DND-41 (cell line): Measurements from ENCODE around the gene ZNF253.
"Not testable (repeated sequence)": the region's sequence is repeated elsewhere in the genome, so short reads cannot be mapped to it uniquely, and the experiment has no call there.

Experiments
- ATAC-seq: fragments of 200-7000 bp; cut with Tn5 transposase; 3 replicates; pipeline ENCODE4 v1.9.1; 2021; ENCODE audit warnings: low read depth; ENCODE audit not compliant: insufficient read depth
- DNase-seq: peaks from one replicate; pipeline ENCODE4 v3.0.0-alpha.2; 2020
- H2AFZ ChIP-seq: 2 replicates; pipeline ENCODE4 v1.6.0; 2012; ENCODE audit warnings: low read depth, low read length
- H3K27ac ChIP-seq: 2 replicates; pipeline ENCODE4 v1.5.1; 2012; ENCODE audit warnings: low read length, inconsistent platforms
- H3K27me3 ChIP-seq: fragments of 200-600 bp; sonication (generic); 2 replicates; pipeline ENCODE4 v1.6.0; 2012; ENCODE audit warnings: low read length, mild to moderate bottlenecking, inconsistent platforms; ENCODE audit not compliant: insufficient read depth, poor library complexity
- H3K36me3 ChIP-seq: 2 replicates; pipeline ENCODE4 v1.5.1; 2012; ENCODE audit warnings: low read length, inconsistent platforms; ENCODE audit not compliant: insufficient read depth
- H3K4me1 ChIP-seq: 2 replicates; pipeline ENCODE4 v1.5.1; 2012; ENCODE audit warnings: mild to moderate bottlenecking, low read length; ENCODE audit not compliant: insufficient read depth
- H3K4me2 ChIP-seq: 2 replicates; pipeline ENCODE4 v1.6.0; 2012; ENCODE audit warnings: mild to moderate bottlenecking, moderate library complexity, low read length, inconsistent platforms; ENCODE audit not compliant: insufficient read depth
- H3K4me3 ChIP-seq, 2 experiments: fragments of 200-600 bp in 1 of 2; shearing (Covaris generic) in 1 of 2; 2 replicates each; pipeline ENCODE4 v1.5.1; 2012 to 2016; ENCODE audit warnings: inconsistent platforms in 2 of 2, low read length in 2 of 2, mild to moderate bottlenecking in 2 of 2, low read depth in 1 of 2, moderate library complexity in 1 of 2
- H3K79me2 ChIP-seq: 2 replicates; pipeline ENCODE4 v1.6.0; 2012; ENCODE audit warnings: low read length, inconsistent platforms; ENCODE audit not compliant: insufficient read depth
- H3K9ac ChIP-seq: 2 replicates; pipeline ENCODE4 v1.6.0; 2012; ENCODE audit warnings: low read depth, mild to moderate bottlenecking, inconsistent platforms, low read length, moderate library complexity
- H3K9me3 ChIP-seq: 2 replicates; pipeline ENCODE4 v1.5.1; 2012; ENCODE audit warnings: low read length, moderate library complexity, mild to moderate bottlenecking, inconsistent platforms; ENCODE audit not compliant: insufficient read depth, severe bottlenecking
- H4K20me1 ChIP-seq: 2 replicates; pipeline ENCODE4 v1.6.0; 2012; ENCODE audit warnings: low read length; ENCODE audit not compliant: insufficient read depth
- CTCF ChIP-seq: IDR thresholded peaks from 2 replicates; pipeline ENCODE4 v1.5.1; 2012; ENCODE audit warnings: borderline replicate concordance, low read length, moderate library complexity, mild to moderate bottlenecking; ENCODE audit not compliant: poor library complexity, severe bottlenecking; ENCODE audit errors: extremely low read depth
- EZH2 ChIP-seq: IDR thresholded peaks from 3 replicates; pipeline ENCODE4 v1.6.1; 2012; ENCODE audit warnings: borderline replicate concordance, low read depth, mild to moderate bottlenecking, moderate library complexity, low read length, inconsistent platforms; ENCODE audit not compliant: severe bottlenecking

The ZNF253 gene

DNA sequence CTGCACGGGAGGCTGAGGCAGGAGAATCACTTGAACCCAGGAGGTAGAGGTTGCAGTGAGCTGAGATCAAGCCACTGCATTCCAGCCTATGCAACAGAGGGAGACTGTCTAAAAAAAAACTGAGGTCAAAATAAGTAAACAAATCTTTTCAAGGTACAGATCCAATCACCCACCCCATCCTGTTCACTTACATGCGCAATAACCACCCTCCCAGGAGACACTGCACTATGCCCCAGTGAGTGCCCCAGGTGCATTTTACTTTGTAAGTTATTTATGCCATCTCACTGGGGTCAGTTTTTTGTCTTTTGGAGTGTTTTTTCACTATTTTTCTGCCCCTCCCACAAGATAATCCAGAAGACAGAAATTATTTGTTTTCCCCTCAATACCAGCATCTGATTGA lies 6.9 kb upstream of the ZNF253 start:
- Histone ChIP-seq H3K9ac (no peak overlapping the region), H3K36me3 (no peaks in the 10 kb centered on the region), H3K4me2 (no peak overlapping the region), H3K4me1 (no peaks in the 10 kb centered on the region), H3K4me3 (no peak overlapping the region), H3K9me3 (no peaks in the 10 kb centered on the region), H2AFZ (no peak overlapping the region), H3K79me2 (no peaks in the 10 kb centered on the region), H3K27ac (no peak overlapping the region), H4K20me1 (no peaks in the 10 kb centered on the region), H3K27me3 (no peaks in the 10 kb centered on the region)
- DNase-seq = no peak
- no peak for TF ChIP-seq CTCF
- TF ChIP-seq EZH2 = no peak
- no peak for ATAC-seq

DNA sequence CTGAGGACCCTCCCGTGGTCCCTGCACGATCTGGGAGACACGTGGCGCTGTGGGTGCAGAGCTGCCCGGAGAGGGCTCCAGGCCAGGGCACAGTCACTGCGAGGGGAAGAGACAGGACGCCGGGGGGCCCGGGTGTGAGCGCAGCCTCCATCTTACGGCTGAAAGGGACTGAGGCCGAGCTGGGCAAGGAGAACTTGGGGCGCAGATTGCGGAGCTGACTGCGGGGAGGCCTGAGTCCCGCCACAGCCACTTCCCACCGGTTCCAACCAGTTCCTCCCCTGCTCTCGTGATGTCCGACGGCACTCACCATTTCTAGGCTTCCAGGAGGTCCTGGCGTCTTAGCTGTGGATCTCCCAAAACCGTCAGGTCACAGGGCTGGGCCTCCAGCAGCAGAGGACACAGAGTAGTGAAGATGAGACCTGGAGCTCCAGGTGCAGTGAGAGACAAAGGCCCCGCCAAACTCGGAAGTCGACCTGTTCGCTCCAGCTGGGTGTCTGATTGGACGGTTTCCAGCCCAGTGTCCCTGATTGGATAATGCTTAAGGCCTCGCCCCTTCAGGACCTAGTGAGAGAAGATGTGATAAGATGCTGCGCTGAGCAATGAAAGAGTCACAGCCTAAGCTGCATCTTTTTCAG lies 4.8 kb upstream of the ZNF253 start:
- Histone ChIP-seq H3K27ac (no peak overlapping the region), H4K20me1 (no peaks in the 10 kb centered on the region), H3K9me3 (no peaks in the 10 kb centered on the region), H2AFZ (no peak overlapping the region), H3K4me1 (peaks cover 6% of the 10 kb centered on the region), H3K36me3 (no peaks in the 10 kb centered on the region; the same call in 1 of the 2 replicates), H3K79me2 (peaks cover 2% of the 10 kb centered on the region), H3K9ac (no peak overlapping the region), H3K4me2 (no peak overlapping the region), H3K4me3 (no peak overlapping the region), H3K27me3 (no peaks in the 10 kb centered on the region)
- no peak for DNase-seq
- ATAC-seq = no peak
- TF ChIP-seq CTCF (no peak), EZH2 (no peak)

- H2AFZ ChIP-seq = peak overlapping the region; percentile 78
- peak overlapping the region; percentile 59 to 78 for H3K4me3 ChIP-seq
- H3K27ac ChIP-seq = peak overlapping the region; percentile 90
- peaks cover 3% of the 10 kb centered on the region; the same call in 1 of the 2 replicates for H4K20me1 ChIP-seq
- H3K36me3 ChIP-seq = peaks cover 23% of the 10 kb centered on the region
- ATAC-seq (0 out of 3 replicates have a peak, but pooled peaks have one; percentile 12), DNase-seq (peak; percentile 69)
- H3K4me1 ChIP-seq = peaks cover 36% of the 10 kb centered on the region
- peaks cover 61% of the 10 kb centered on the region for H3K79me2 ChIP-seq
- H3K27me3 ChIP-seq = no peaks in the 10 kb centered on the region
- peaks cover 6% of the 10 kb centered on the region for H3K9me3 ChIP-seq
- peak overlapping the region; percentile 85 for H3K9ac ChIP-seq
- TF ChIP-seq EZH2 = no peak
- TF ChIP-seq CTCF = no peak
- H3K4me2 ChIP-seq = peak overlapping the region; percentile 82
Observed at GRCh38 chr19:19866611-19867248, 1.0 kb downstream of the ZNF253 start.

- peaks cover 50% of the 10 kb centered on the region for H3K36me3 ChIP-seq
- H3K9me3 ChIP-seq = peaks cover 15% of the 10 kb centered on the region
- H3K4me2 ChIP-seq = peak overlapping the region; percentile 28; the same call in 1 of the 2 replicates
- not testable (repeated sequence) for DNase-seq, H3K27ac ChIP-seq, H4K20me1 ChIP-seq, H3K27me3 ChIP-seq, H3K4me3 ChIP-seq, H2AFZ ChIP-seq, H3K9ac ChIP-seq, ATAC-seq
- peaks cover 93% of the 10 kb centered on the region for H3K79me2 ChIP-seq
- peaks cover 36% of the 10 kb centered on the region for H3K4me1 ChIP-seq
Observed at GRCh38 chr19:19870086-19870485, 4.4 kb downstream of the ZNF253 start.
